Natural killer cell (primary cell): ENCODE data around the gene CAMKK2. TPM values are rescaled to one million over a fixed set of nuclear protein-coding genes. Genes with fewer than 3 reads are reported as not detected.

ENCODE experiments used
- ATAC-seq, 3 donors: fragments of 150-1000 bp in 2 of 3; fragments of 200-7000 bp in 1 of 3; cut with Tn5 transposase; 1 replicate in 1 of 3; 2 replicates in 2 of 3; pipeline ENCODE4 v1.10.0; 2021; ENCODE audit warnings: mild to moderate bottlenecking in 2 of 3, moderate library complexity in 2 of 3
- DNase-seq, 2 donors: peaks; one replicate each; pipeline versions ENCODE4 v3.0.0 to v3.0.0-alpha.2; 2013 to 2021; ENCODE audit warnings: mixed read lengths in 1 of 2
- H3K27ac ChIP-seq: one replicate; pipeline ENCODE4 v1.5.1; 2013; ENCODE audit warnings: mild to moderate bottlenecking, low read length
- H3K27me3 ChIP-seq: one replicate; pipeline ENCODE4 v1.6.1; 2013; ENCODE audit warnings: low read length; ENCODE audit not compliant: control insufficient read depth, insufficient read depth
- H3K36me3 ChIP-seq: one replicate; pipeline ENCODE4 v1.6.1; 2013; ENCODE audit warnings: low read length; ENCODE audit not compliant: control insufficient read depth, insufficient read depth
- H3K4me1 ChIP-seq: one replicate; pipeline ENCODE4 v1.6.1; 2013; ENCODE audit warnings: low read length; ENCODE audit not compliant: control insufficient read depth, insufficient read depth
- H3K4me3 ChIP-seq: one replicate; pipeline ENCODE4 v1.5.1; 2013; ENCODE audit warnings: low read length
- H3K9me3 ChIP-seq: one replicate; pipeline ENCODE4 v1.6.1; 2013; ENCODE audit warnings: low read length; ENCODE audit not compliant: control insufficient read depth, insufficient read depth
- H3K27ac Mint-ChIP-seq, 2 donors: one replicate each; pipeline ENCODE4 v1.8.0; 2022; ENCODE audit warnings: mild to moderate bottlenecking in 2 of 2, mixed read lengths in 2 of 2, moderate library complexity in 1 of 2
- H3K27me3 Mint-ChIP-seq, 2 donors: one replicate each; pipeline ENCODE4 v1.8.0; 2022; ENCODE audit warnings: low read depth in 2 of 2, mixed read lengths in 2 of 2
- H3K36me3 Mint-ChIP-seq: one replicate; pipeline ENCODE4 v1.8.0; 2022; ENCODE audit warnings: mixed read lengths
- H3K4me1 Mint-ChIP-seq, 2 donors: one replicate each; pipeline ENCODE4 v1.8.0; 2022; ENCODE audit warnings: mixed read lengths in 2 of 2
- H3K4me3 Mint-ChIP-seq: one replicate; pipeline ENCODE4 v1.8.0; 2022; ENCODE audit warnings: mild to moderate bottlenecking, moderate library complexity, mixed read lengths
- H3K9me3 Mint-ChIP-seq, 2 donors: one replicate each; pipeline ENCODE4 v1.8.0; 2022; ENCODE audit warnings: mixed read lengths in 2 of 2
- WGBS: methylation state at CpG from one replicate; pipeline ENCODE4 v1.1.7; 2013; ENCODE audit warnings: missing lambda C conversion rate; ENCODE audit not compliant: insufficient coverage; 5-methylcytosine and 5-hydroxymethylcytosine counted together
- intact Hi-C: fragments of 100-400 bp; cut with micrococcal nuclease; formaldehyde crosslinking; loops from one replicate; pipeline ENCODE4 v1.14.2; 2022
- total RNA-seq, 4 donors: library from RNA; stranded (reverse); fragments of 120-200 nt in 1 of 4; gene quantifications; one replicate each; pipeline versions ENCODE4 v1.2.3 to v1.2.4, GENCODE V29; 2013 to 2022
- TF ChIP-seq, protein P1 (sequence below): fragments of 200-600 bp; IDR thresholded peaks from one replicate; pipeline ENCODE4 v1.8.0; 2022; ENCODE audit warnings: antibody characterized with exemption

Gene CAMKK2
- total RNA-seq, 3 donors from 2014 or later (not counting 1 experiment from before 2014, with no cell fraction given), result 19.6 to 27.4 (median 20.9) TPM

DNA sequence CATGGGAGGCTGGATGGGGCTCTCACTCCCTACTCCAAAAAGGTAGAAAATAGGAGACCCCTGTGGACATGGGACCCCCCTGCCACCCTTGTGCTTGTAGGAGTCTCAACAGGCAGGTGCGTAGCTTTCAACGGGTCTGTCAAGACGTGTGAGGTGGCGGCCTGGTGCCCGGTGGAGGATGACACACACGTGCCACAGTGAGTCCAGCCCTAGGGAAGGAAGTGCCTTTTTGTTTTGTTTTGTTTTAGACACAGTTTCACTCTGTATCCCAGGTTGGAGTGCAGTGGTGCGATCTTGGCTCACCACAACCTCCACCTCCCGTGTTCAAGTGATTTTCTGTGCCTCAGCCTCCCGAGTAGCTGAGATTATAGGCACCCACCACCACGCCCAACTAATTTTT is 73.7 kb downstream of the CAMKK2 start:
- no peaks in the 10 kb centered on the region for H3K9me3 Mint-ChIP-seq
- peak; percentile 36 to 56 (median 48) for ATAC-seq
- no peaks in the 10 kb centered on the region for H3K36me3 Mint-ChIP-seq
- no peak overlapping the region for H3K4me3 ChIP-seq
- intact Hi-C loops, result loop anchor here (5.0 kb wide), 1 partner anchor 91 kb away; the partner anchor contains the start of gene P2RX7
- peaks cover 6% of the 10 kb centered on the region for H3K36me3 ChIP-seq
- peaks cover 36% of the 10 kb centered on the region for H3K4me1 ChIP-seq
- 36% methylated on average over 9 of the region's 10 CpGs for WGBS
- no peaks in the 10 kb centered on the region for H3K27me3 ChIP-seq
- peak overlapping the region; percentile 6 for H3K4me3 Mint-ChIP-seq
- peaks cover 18 to 28% of the 10 kb centered on the region in 2 donors for H3K4me1 Mint-ChIP-seq
- H3K27me3 Mint-ChIP-seq, result no peaks in the 10 kb centered on the region
- H3K27ac Mint-ChIP-seq, result peak overlapping the region; percentile 54 to 65
- H3K27ac ChIP-seq, result peak overlapping the region; percentile 61
- TF ChIP-seq, protein P1, sequence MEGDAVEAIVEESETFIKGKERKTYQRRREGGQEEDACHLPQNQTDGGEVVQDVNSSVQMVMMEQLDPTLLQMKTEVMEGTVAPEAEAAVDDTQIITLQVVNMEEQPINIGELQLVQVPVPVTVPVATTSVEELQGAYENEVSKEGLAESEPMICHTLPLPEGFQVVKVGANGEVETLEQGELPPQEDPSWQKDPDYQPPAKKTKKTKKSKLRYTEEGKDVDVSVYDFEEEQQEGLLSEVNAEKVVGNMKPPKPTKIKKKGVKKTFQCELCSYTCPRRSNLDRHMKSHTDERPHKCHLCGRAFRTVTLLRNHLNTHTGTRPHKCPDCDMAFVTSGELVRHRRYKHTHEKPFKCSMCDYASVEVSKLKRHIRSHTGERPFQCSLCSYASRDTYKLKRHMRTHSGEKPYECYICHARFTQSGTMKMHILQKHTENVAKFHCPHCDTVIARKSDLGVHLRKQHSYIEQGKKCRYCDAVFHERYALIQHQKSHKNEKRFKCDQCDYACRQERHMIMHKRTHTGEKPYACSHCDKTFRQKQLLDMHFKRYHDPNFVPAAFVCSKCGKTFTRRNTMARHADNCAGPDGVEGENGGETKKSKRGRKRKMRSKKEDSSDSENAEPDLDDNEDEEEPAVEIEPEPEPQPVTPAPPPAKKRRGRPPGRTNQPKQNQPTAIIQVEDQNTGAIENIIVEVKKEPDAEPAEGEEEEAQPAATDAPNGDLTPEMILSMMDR, result no peak
- DNase-seq, result peak in 1 of 2 donors; percentile 50
- no peaks in the 10 kb centered on the region for H3K9me3 ChIP-seq

DNA sequence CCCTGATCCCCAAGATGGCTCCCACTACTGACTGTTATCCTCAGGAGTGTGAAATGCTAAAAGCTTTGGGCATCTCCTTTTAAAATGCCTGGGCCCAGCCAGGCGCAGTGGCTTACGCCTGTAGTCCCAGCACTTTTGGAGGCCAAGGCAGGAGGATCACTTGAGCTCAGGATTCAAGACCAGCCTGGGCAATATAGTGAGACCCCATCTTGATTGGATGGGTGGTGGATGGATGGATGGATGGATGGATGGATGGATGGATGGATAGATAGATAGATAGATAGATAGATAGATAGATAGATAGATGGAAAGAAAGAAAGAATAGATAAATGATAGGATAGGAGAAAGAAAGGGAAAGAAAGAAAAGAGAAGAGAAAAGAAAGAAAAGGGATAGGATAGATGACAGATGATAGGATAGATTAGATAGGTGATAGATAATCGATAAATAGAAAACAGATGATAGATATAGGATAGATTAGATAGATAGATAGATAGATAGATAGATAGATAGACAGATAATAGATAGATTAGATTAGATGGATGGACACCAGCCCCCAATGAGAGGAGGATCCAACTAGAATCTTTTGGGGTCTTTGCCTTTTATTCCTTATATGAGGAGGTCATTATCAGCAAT is 77.0 kb downstream of the CAMKK2 start:
- H3K27ac Mint-ChIP-seq, result peak overlapping the region in 1 of 2 donors; percentile 35
- Histone ChIP-seq H3K4me1 (peaks cover 28% of the 10 kb centered on the region), H3K27ac (no peak overlapping the region), H3K27me3 (no peaks in the 10 kb centered on the region), H3K36me3 (peaks cover 7% of the 10 kb centered on the region), H3K4me3 (no peak overlapping the region), H3K9me3 (no peaks in the 10 kb centered on the region)
- WGBS, result 94% methylated on average over 3 of the region's 3 CpGs
- ATAC-seq (no peak), DNase-seq (no peak)
- TF ChIP-seq, protein P1, result no peak
- H3K27me3 Mint-ChIP-seq, result no peaks in the 10 kb centered on the region
- intact Hi-C loops, result no loop called here
- no peaks in the 10 kb centered on the region for H3K36me3 Mint-ChIP-seq
- H3K4me1 Mint-ChIP-seq, result peaks cover 20 to 26% of the 10 kb centered on the region in 2 donors
- no peaks in the 10 kb centered on the region for H3K9me3 Mint-ChIP-seq
- no peak overlapping the region for H3K4me3 Mint-ChIP-seq

DNA sequence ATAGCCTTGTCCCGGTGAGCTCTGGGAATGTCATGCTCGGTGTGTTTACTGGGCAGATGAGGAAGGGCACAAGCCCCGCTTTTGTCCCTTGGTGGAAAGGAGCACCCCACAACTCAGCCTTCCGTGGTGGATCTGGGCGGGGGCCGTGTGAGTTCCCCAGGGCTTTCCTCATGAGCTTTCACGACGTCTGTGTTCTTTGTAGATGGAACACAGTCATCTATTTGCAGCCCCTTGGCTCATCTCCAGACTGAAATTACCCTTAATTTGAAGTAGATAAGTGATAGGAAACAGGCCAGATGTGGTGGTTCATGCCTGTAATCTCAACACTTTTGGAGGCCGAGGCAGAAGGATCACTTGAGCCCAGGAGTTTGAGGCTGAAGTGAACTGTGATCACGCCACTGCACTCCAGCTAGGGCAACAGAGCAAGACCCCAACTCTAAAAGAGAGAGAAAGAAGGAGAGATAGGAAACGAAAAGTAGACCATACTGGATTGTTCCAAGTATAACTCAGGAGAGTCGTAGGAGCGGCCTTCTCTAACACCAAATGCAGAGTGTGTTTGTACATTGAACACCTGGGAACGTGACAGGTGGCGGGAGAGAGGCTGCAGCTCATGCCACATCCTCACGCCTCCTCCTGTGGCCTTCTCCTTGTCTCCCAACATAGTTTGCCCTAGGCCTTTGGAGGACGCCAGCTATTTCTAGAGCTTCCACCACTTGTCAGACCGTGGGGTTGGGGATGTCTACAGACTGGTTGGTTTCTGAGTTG is 77.7 kb downstream of the CAMKK2 start:
- no peak overlapping the region for H3K4me3 Mint-ChIP-seq
- H3K9me3 ChIP-seq, result no peaks in the 10 kb centered on the region
- WGBS, result 96% methylated on average over 18 of the region's 18 CpGs
- H3K36me3 Mint-ChIP-seq, result no peaks in the 10 kb centered on the region
- TF ChIP-seq, protein P1, result no peak
- ATAC-seq, result no peak
- peaks cover 21 to 23% of the 10 kb centered on the region in 2 donors for H3K4me1 Mint-ChIP-seq
- no peak overlapping the region for H3K4me3 ChIP-seq
- H3K4me1 ChIP-seq, result peaks cover 21% of the 10 kb centered on the region
- no peaks in the 10 kb centered on the region for H3K27me3 ChIP-seq
- H3K36me3 ChIP-seq, result peaks cover 7% of the 10 kb centered on the region
- DNase-seq, result no peak
- H3K27ac Mint-ChIP-seq, result no peak overlapping the region
- H3K27me3 Mint-ChIP-seq, result no peaks in the 10 kb centered on the region
- no peaks in the 10 kb centered on the region for H3K9me3 Mint-ChIP-seq
- H3K27ac ChIP-seq, result no peak overlapping the region
- intact Hi-C loops, result no loop called here
